CD14-positive monocyte (primary cell): Measurements from ENCODE around the gene ANK2. TPM values are rescaled to one million over a fixed set of nuclear protein-coding genes. Genes with fewer than 3 reads are reported as not detected.

Experiments used
- DNase-seq, 3 donors: peaks; one replicate each; pipeline ENCODE4 v3.0.0-alpha.2; 2011 to 2022
- H2AFZ ChIP-seq: 2 replicates; pipeline ENCODE4 v1.6.0; 2012; ENCODE audit warnings: mild to moderate bottlenecking, low read depth, low read length, inconsistent platforms; ENCODE audit not compliant: insufficient read depth, poor library complexity, severe bottlenecking
- H3K27ac ChIP-seq, 2 donors: 1 replicate in 1 of 2; 2 replicates in 1 of 2; pipeline ENCODE4 v1.5.1; 2012 to 2013; ENCODE audit warnings: low read length in 2 of 2, control low read depth in 1 of 2, inconsistent platforms in 1 of 2, low read depth in 1 of 2, mild to moderate bottlenecking in 1 of 2
- H3K27me3 ChIP-seq, 2 donors: one replicate each; pipeline versions ENCODE4 v1.6.0 to v1.6.1; 2011 to 2013; ENCODE audit warnings: low read length in 2 of 2; ENCODE audit not compliant: control insufficient read depth in 2 of 2, insufficient read depth in 2 of 2
- H3K36me3 ChIP-seq, 2 donors: replicated peaks in 1 of 2; 1 replicate in 1 of 2; 2 replicates in 1 of 2; pipeline versions ENCODE4 v1.5.1 to v1.6.1; 2012 to 2013; ENCODE audit warnings: low read length in 2 of 2, control low read depth in 1 of 2, inconsistent platforms in 1 of 2, mild to moderate bottlenecking in 1 of 2; ENCODE audit not compliant: insufficient read depth in 2 of 2, control insufficient read depth in 1 of 2
- H3K4me1 ChIP-seq, 2 donors: 1 replicate in 1 of 2; 2 replicates in 1 of 2; pipeline versions ENCODE4 v1.5.1 to v1.6.1; 2012 to 2013; ENCODE audit warnings: low read length in 2 of 2, control low read depth in 1 of 2, inconsistent platforms in 1 of 2, mild to moderate bottlenecking in 1 of 2, moderate library complexity in 1 of 2; ENCODE audit not compliant: insufficient read depth in 2 of 2, control insufficient read depth in 1 of 2
- H3K4me2 ChIP-seq: replicated peaks from 2 replicates; pipeline ENCODE3; 2012; ENCODE audit warnings: low read length, moderate library complexity, mild to moderate bottlenecking; ENCODE audit not compliant: poor library complexity, severe bottlenecking; ENCODE audit errors: extremely low read depth
- H3K4me3 ChIP-seq, 3 experiments: fragments of 200-600 bp in 1 of 3; sonication (generic) in 1 of 3; replicated peaks in 1 of 3; 1 replicate in 2 of 3; 2 replicates in 1 of 3; pipeline ENCODE4 v1.5.1; 2011 to 2013; ENCODE audit warnings: low read length in 3 of 3, mild to moderate bottlenecking in 3 of 3, control low read depth in 2 of 3, low read depth in 2 of 3, inconsistent platforms in 1 of 3, moderate library complexity in 1 of 3
- H3K79me2 ChIP-seq: 2 replicates; pipeline ENCODE4 v1.6.0; 2012; ENCODE audit warnings: mild to moderate bottlenecking, control low read depth, inconsistent platforms, low read length, moderate library complexity; ENCODE audit not compliant: insufficient read depth
- H3K9ac ChIP-seq: 2 replicates; pipeline ENCODE4 v1.6.0; 2017; ENCODE audit warnings: low read length, mild to moderate bottlenecking; ENCODE audit not compliant: insufficient read depth, poor library complexity, severe bottlenecking
- H3K9me3 ChIP-seq, 2 donors: replicated peaks in 1 of 2; 1 replicate in 1 of 2; 2 replicates in 1 of 2; pipeline versions ENCODE4 v1.5.1 to v1.6.1; 2012 to 2013; ENCODE audit warnings: low read length in 2 of 2, control low read depth in 1 of 2; ENCODE audit not compliant: control insufficient read depth in 1 of 2, insufficient read depth in 1 of 2
- H4K20me1 ChIP-seq: 2 replicates; pipeline ENCODE4 v1.6.0; 2012; ENCODE audit warnings: mild to moderate bottlenecking, low read length, control low read depth, moderate library complexity; ENCODE audit not compliant: insufficient read depth
- H3K27ac Mint-ChIP-seq, 7 donors: one replicate each; pipeline ENCODE4 v1.8.0; 2020; ENCODE audit warnings: mild to moderate bottlenecking in 7 of 7, mixed read lengths in 7 of 7, moderate library complexity in 6 of 7, inconsistent platforms in 2 of 7
- H3K27me3 Mint-ChIP-seq, 3 donors: one replicate each; pipeline ENCODE4 v1.8.0; 2021 to 2022; ENCODE audit warnings: low read depth in 3 of 3, mild to moderate bottlenecking in 3 of 3, mixed read lengths in 3 of 3, moderate library complexity in 3 of 3, inconsistent platforms in 1 of 3
- H3K36me3 Mint-ChIP-seq, 2 donors: one replicate each; pipeline ENCODE4 v1.8.0; 2020; ENCODE audit warnings: mixed read lengths in 2 of 2, inconsistent platforms in 1 of 2, mild to moderate bottlenecking in 1 of 2
- H3K4me1 Mint-ChIP-seq: one replicate; pipeline ENCODE4 v1.8.0; 2020; ENCODE audit warnings: mild to moderate bottlenecking, mixed read lengths
- H3K4me3 Mint-ChIP-seq, 2 donors: one replicate each; pipeline ENCODE4 v1.8.0; 2020; ENCODE audit warnings: mild to moderate bottlenecking in 2 of 2, mixed read lengths in 2 of 2, moderate library complexity in 1 of 2
- H3K9me3 Mint-ChIP-seq, 7 donors: one replicate each; pipeline ENCODE4 v1.8.0; 2020 to 2022; ENCODE audit warnings: mixed read lengths in 7 of 7, mild to moderate bottlenecking in 6 of 7, moderate library complexity in 6 of 7, inconsistent platforms in 2 of 7
- WGBS: methylation state at CpG from one replicate; pipeline ENCODE4 v1.1.5; 2013; ENCODE audit warnings: missing lambda C conversion rate; ENCODE audit not compliant: insufficient coverage; 5-methylcytosine and 5-hydroxymethylcytosine counted together
- intact Hi-C, 2 donors: fragments of 100-400 bp; cut with micrococcal nuclease; formaldehyde crosslinking; loops; one replicate each; pipeline versions ENCODE4 v1.15.0 to v1.15.1; 2023
- polyA plus RNA-seq, 3 donors: library from polyadenylated mRNA; depleted of rRNA in 1 of 3; unstranded in 2 of 3; stranded (reverse) in 1 of 3; fragments of 300-500 nt in 2 of 3; fragments of >200 nt in 1 of 3; fragmentation: Illumina TruSeq in 2 of 3; gene quantifications; 1 replicate in 2 of 3; 2 replicates in 1 of 3; pipeline ENCODE4 v1.2.3, GENCODE V29; 2012 to 2021
- TF ChIP-seq, protein P1 (sequence below): fragments of 200-600 bp; IDR thresholded peaks from one replicate; pipeline ENCODE4 v1.8.0; 2022; ENCODE audit warnings: antibody characterized with exemption, mild to moderate bottlenecking

Gene ANK2
- polyA plus RNA-seq, 3 donors, result not detected

DNA sequence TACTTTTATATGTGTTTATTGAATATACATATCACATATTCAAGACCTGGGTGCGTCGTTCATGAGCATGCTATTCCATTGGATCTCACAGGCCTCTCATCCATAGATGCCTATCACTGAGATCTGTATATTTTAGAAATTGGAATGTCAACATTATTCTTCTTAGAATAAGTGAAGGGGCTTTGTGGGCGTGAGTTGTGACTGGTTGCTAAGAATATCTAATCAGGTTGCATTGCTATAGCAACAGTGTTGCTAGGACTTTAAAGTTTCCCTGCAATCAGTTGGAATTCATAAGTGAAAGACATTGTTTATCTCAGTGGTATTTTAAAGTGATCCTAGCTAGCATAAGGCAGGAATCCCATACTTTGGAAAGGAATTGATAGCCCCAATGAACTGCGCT lies 36.7 kb upstream of the ANK2 start:
- Histone ChIP-seq H3K36me3 (no peaks in the 10 kb centered on the region), H3K4me3 (no peak overlapping the region), H3K27me3 (no peaks in the 10 kb centered on the region), H3K9me3 (no peaks in the 10 kb centered on the region), H4K20me1 (no peaks in the 10 kb centered on the region), H3K79me2 (no peaks in the 10 kb centered on the region), H3K9ac (no peak overlapping the region), H2AFZ (no peak overlapping the region), H3K27ac (no peak overlapping the region), H3K4me2 (no peak overlapping the region), H3K4me1 (no peaks in the 10 kb centered on the region)
- Mint-ChIP-seq H3K27me3 (peaks cover 0 to 2% (median 2%) of the 10 kb centered on the region in 3 donors), H3K4me3 (no peak overlapping the region), H3K27ac (no peak overlapping the region), H3K9me3 (no peaks in the 10 kb centered on the region), H3K36me3 (no peaks in the 10 kb centered on the region), H3K4me1 (no peaks in the 10 kb centered on the region)
- DNase-seq, result no peak
- TF ChIP-seq, protein P1, sequence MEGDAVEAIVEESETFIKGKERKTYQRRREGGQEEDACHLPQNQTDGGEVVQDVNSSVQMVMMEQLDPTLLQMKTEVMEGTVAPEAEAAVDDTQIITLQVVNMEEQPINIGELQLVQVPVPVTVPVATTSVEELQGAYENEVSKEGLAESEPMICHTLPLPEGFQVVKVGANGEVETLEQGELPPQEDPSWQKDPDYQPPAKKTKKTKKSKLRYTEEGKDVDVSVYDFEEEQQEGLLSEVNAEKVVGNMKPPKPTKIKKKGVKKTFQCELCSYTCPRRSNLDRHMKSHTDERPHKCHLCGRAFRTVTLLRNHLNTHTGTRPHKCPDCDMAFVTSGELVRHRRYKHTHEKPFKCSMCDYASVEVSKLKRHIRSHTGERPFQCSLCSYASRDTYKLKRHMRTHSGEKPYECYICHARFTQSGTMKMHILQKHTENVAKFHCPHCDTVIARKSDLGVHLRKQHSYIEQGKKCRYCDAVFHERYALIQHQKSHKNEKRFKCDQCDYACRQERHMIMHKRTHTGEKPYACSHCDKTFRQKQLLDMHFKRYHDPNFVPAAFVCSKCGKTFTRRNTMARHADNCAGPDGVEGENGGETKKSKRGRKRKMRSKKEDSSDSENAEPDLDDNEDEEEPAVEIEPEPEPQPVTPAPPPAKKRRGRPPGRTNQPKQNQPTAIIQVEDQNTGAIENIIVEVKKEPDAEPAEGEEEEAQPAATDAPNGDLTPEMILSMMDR, result no peak
- intact Hi-C loops, result no loop called here
- WGBS, result 80% methylated on average over 1 of the region's 4 CpGs

DNA sequence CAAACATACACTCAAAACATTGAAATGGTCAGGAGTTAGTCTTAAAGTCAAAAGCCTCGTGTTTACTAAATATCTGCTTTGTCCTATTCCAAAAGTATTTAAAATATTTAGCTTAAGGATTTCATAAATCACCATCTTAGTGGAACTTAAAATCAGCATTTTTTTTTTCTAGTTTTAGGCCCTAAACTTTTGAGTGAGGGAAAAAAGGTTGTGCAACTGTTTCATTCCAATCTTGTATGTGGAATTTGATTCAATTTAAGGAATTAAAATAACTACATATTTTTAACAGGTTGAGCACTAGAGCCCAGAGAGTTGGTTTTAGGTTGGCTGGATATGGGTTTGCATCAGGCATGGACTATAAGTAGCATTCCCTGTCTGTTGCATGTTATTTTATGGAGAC lies 35.7 kb upstream of the ANK2 start:
- no peaks in the 10 kb centered on the region for H3K4me1 ChIP-seq
- Mint-ChIP-seq H3K9me3 (no peaks in the 10 kb centered on the region), H3K4me3 (no peak overlapping the region), H3K27me3 (peaks cover 0 to 2% (median under 1%) of the 10 kb centered on the region in 3 donors), H3K4me1 (no peaks in the 10 kb centered on the region), H3K27ac (no peak overlapping the region), H3K36me3 (no peaks in the 10 kb centered on the region)
- no CpG with 5 or more reads among the region's 1 CpG for WGBS
- H4K20me1 ChIP-seq, result no peaks in the 10 kb centered on the region
- H3K9ac ChIP-seq, result no peak overlapping the region
- TF ChIP-seq, protein P1, result no peak
- H2AFZ ChIP-seq, result no peak overlapping the region
- no peak overlapping the region for H3K4me2 ChIP-seq
- no peaks in the 10 kb centered on the region for H3K79me2 ChIP-seq
- H3K27ac ChIP-seq, result no peak overlapping the region
- H3K9me3 ChIP-seq, result no peaks in the 10 kb centered on the region
- H3K4me3 ChIP-seq, result no peak overlapping the region
- no peaks in the 10 kb centered on the region for H3K36me3 ChIP-seq
- intact Hi-C loops, result no loop called here
- no peaks in the 10 kb centered on the region for H3K27me3 ChIP-seq
- DNase-seq, result no peak
